Activated effector memory CD4-positive, alpha-beta T cell treated with Interleukin-2 at 50 U/mL for 16 hours (primary cell): ENCODE data around the gene GPR158.
"Not testable (repeated sequence)": the region's sequence is repeated elsewhere in the genome, so short reads cannot be mapped to it uniquely, and the experiment has no call there.

Experiments used
- DNase-seq: peaks from one replicate; pipeline ENCODE4 v3.0.0-alpha.2; 2020

GPR158 gene

DNA sequence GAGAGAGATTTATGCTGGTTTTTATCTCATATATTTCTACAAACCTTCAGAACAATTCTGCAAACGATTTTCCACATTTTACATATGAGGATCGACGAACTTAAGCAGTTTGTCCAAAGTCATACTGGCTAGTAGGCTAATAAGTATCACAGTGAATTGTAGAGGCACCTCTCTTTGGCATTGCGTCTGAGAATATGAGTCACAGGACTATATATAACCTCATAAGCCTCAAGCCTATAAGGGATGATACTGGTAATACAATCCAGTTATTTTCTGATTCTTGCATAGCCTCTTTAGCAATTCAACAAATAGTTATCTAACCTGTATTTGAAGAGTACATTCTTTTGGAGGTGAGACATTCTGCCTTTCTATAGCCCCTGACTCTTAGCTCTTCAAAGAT, 129.8 kb downstream of the GPR158 start:
- no peak for DNase-seq

DNA sequence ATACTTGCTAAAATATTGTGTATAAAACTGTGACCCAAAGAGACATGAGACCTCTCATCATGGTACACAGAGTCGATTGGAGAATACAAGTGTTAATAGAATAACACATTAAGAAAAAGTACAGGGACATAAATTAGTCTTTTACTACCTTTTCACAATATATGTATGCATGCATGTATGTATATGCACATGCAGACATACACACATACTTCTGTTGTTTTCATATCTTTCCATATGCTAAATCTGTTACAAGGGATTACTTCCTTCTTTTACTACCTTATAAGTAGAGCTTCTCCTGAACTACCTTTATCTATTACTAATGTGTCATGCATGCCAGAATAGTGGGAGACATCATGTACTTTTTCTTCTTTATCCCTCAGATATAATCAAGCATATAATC, 131.6 kb downstream of the GPR158 start:
- DNase-seq: no peak

DNA sequence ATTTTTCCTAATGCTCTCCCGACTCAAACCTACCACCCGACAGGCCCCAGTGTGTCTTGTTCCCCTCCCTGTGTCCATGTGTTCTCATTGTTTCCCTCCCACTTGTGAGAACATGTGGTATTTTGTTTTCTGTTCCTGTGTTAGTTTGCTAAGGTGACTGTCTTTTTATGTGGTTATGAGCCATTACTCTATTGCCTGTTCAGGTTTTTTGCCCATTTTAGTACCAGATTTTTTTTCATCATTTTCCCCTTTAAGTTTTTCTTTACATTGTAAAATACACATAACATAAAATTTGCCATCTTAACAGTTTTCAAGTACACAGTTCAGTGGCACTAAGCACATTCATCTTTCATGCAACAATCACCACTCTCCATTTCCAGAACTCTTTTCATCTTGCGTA, 133.5 kb downstream of the GPR158 start:
- DNase-seq: no peak

DNA sequence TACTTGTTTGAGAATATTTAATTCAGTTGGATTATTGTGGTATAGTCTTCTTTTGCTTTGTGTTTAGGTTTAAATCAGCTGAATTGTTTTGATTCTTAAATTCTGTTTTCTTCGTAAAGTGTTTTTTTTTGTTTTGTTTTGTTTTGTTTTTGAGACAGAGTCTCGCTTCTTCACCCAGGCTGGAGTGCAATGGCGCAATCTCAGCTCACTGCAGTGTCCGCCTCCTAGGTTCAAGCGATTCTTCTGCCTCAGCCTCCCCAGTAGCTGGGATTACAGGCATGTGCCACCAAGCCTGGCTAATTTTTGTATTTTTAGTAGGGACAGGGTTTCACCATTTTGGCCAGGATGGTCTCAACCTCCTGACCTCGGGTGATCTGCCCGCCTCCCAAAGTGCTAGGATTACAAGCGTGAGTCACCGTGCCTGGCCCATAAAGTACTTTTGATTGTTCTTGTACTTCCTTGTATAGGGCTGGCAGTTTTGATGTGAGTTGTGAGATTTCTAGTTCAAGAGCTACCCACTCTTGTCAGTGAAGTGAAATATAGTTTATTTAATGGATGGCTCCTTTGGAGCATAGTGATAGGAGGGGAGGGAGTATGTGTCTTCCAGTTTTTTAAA, 142.9 kb downstream of the GPR158 start:
- DNase-seq: not testable (repeated sequence)

DNA sequence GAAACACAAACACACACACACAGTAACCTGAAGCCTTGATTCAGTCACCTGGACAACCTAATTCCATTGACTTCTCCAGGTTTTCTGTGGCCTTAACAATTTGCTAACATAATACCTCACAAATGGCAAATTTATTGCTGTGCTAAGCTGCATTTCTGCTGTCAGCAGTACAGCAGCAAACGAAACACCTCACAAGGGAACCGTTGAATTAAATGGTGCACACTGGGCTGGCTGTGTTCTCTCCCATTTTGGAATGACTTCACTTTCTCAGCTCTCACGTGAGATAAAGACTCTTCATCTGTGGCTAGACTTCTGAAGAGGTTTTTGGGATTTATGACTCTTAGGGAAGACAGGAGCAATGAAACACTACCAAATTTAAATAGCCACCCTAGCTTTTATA, 152.5 kb downstream of the GPR158 start:
- no peak for DNase-seq

DNA sequence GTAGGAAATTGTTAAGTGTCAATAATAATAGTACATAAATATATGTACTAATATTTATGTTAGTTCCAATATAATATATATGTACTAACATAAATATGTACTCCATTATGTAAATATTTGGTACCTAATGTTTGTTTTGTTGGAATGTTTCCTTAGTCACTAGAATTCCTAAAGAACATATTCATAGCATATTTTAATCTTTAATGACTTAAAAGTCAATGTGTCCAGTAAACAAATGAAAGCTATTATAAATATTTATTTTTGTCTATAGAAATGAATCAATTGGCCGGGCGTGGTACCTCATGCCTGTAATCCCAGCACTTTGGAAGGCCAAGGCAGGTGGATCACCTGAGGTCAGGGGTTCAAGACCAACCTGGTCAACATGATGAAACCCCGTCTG, 153.6 kb downstream of the GPR158 start:
- DNase-seq: no peak

DNA sequence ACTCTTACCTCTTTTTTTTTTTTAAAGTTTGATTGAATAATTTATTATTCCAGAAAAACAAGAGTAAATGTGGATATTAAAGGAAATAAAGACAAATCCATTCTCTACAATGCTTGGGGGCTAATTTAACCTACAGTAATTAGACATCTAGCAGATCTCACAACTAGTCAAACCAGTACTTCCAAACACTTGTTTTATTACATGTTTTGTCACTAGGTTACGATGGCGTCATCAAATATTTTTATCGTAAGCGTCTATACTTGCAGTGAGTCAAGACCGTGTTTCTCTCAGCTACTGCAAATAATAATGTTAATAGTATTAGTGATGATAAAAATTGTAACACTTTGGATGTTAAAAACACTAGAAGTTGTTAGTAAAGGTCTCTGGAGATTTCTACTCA, 154.8 kb downstream of the GPR158 start:
- not testable (repeated sequence) for DNase-seq

DNA sequence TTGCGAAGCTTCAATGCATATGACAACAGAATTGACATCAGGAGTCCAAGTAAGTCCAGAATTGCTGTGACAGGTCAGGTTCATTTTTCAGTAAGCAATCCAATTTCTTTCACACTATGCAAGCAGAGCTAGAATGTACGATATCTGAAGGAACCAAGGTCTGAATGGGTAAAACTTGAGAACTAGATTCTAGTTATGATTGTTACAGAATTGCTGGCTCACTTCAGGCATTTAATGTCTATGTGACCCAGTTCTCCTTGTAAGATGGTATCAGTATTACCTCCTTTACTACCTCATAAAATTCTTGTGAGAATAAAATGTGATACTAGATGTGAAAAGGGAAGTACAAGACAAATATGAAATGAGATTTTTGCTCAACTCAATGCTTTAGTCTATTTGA, 159.6 kb downstream of the GPR158 start:
- DNase-seq: no peak

DNA sequence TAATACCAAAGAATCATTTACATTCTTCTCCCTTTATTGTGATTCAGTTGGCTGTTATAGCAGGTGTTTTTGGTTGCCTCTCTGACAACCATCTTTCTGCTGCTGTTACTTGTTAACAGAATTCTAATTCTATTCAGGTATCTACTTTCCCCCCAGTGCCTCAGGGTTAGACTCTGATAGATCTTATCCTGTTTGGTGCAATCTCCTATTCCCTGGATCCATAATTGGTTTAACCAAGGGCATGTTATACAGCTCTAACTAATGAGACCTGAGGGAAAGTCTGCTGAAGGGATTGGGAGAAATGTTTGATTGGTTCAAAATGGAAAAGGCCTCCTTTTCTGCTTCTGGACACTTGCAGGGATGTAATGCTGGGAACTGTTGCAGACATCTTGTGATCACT, 161.5 kb downstream of the GPR158 start:
- no peak for DNase-seq

DNA sequence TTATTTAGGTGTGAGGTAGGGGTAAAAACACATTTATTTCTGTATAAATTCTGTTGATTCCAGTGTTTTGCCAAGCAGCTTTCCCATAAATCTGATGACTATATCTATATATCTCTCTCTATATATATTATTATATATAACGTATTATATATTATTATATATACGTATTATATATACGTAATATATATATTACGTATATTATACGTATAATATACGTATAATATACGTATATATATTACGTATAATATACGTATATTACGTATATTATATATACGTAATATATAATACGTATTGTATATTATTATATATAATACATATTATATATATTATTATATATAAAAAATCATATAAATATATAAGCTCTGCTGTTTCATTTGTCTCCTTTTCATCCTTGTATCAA, 163.5 kb downstream of the GPR158 start:
- DNase-seq: no peak

DNA sequence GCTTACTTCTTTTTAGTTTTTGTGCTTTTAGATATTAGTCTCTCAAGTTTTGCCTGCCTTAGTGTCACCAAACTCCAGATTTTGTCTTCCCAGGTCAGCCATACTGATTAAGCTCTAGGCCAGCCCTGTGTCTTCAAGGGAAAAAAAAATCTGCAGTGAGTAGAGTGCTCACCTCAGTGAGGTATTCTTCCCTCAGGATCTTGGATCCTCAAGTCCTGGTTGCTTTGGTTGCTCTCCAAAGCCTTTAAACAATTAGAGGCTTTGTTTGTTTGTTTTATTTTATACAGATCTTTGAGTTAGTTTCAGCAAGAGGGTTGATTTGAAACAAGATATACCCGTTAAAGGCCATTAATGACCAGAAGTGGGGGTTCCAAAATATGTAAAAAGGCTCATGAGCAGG, 165.2 kb downstream of the GPR158 start:
- no peak for DNase-seq

DNA sequence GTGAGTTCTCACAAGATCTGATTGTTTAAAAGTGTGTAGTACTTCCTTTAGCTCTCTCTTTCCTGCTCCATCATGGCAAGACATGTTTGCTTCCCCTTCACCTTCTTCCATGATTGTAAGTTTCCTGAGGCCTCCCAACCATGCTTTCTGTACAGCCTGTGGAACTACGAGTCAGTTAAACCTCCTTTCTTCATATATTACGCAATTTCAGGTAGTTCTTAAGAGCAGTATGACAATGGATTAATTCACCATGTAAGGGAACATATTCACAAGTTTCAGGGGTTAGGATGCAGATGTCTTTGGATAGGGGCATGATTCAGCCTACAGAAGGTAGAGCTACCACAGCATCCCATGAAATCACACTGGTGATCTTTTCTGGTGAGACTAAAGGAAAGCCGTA, 174.7 kb downstream of the GPR158 start:
- no peak for DNase-seq

DNA sequence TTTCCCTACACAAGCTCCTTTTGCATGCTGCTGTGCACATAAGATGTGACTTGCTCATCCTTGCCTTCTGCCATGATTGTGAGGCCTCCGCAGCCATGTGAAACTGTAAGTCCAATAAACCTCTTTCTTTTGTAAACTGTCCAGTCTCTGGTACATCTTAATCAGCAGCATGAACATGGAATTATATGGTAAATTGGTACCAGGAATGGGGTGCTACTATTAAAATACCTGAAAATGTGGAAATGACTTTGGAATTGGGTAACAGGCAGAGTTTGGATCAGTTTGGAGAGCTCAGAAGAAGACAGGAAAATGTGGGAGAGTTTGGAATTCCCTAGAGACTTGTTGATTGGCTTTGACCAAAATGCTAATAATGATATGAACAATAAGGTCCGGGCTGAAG, 181.8 kb downstream of the GPR158 start:
- DNase-seq: no peak

DNA sequence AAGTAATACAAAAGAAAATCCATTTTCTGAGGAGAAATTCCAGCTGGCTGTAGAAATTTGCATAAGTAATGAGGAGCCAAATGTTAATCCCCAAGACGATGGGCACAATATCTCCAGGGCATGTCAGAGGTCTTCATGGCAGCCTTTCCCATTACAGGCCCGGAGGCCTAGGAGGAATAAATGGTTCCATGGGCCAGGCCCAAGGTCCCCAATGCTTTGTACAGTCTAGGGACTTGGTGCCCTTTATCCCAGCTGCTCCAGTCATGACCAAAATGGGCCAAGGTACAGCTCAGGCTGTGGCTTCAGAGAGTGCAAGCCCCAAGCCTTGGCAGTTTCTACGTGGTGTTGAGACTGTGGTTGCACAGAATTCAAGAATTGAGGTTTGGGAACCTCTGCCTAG, 182.5 kb downstream of the GPR158 start:
- DNase-seq: no peak

DNA sequence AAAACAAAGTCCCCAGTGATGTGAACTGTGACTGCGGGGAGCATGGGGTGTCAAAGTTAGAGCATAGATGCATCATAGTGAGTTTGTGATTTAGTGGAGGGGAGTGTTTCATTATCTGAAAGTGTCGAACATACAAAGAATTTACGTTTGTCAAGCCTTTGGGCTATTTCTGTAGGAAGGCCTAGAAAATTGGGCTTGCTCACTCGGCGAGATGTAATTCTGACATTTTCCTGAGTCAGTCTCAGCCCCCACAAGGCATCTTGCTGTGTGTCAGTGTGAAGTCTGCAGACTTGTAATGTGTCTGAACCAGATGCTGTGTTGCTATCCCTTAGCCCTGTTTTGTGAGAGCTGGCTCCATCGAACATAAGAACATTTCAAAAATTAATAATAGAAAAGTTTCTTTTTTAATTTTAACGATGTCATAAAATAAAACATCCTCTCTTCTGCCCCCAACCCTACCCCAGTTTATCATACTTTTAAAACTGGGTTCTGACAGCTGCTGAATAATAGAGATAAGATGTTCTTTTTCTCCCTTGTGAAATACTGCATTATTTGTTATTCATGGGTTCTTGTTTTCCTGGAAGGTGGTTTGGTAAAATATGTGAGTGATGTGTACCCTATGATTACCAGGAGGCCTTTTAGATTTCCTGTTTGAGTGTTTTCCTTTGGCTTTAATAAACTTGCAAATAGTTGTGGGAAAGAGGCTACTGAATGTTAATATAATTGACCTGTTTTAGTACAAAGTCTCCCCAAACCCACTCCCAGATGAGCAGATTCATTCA, 207.4 kb downstream of the GPR158 start:
- DNase-seq: no peak

DNA sequence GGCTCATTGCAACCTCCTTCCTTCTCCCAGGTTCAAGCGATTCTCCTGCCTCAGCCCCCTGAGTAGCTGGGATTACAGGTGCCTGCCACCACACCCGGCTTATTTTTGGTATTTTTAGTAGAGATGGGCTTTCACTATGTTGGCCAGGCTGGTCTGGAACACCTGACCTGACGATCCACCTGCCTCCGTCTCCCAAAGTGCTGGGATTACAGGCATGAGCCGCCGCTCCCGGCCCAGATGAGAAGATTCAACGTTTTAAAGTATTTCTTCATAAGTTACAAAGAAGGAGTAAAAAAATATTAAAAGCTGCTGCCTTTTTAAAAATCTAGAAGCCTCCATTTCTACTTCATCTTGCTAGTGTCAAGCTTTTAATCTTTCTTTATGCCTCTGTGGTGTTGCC, 208.1 kb downstream of the GPR158 start:
- DNase-seq: not testable (repeated sequence)

DNA sequence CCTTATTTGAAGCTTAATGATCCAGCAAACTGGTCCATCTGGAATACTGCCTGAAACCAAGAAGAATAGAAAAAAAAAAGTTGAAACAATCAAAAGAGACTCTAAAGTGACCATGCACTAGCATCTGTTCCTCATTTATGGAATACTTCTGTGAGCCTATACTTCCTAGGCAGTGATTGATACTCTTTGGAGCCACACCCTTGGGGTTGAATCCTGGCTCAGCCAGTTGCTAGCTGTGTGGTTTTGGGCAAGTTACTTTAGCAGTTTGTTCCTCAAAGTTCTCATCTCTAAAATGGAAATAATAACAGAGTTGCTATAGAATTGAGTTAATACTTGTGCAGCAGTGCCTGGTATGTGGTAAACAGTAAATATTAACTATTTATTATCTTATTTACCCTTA, 208.9 kb downstream of the GPR158 start:
- no peak for DNase-seq

DNA sequence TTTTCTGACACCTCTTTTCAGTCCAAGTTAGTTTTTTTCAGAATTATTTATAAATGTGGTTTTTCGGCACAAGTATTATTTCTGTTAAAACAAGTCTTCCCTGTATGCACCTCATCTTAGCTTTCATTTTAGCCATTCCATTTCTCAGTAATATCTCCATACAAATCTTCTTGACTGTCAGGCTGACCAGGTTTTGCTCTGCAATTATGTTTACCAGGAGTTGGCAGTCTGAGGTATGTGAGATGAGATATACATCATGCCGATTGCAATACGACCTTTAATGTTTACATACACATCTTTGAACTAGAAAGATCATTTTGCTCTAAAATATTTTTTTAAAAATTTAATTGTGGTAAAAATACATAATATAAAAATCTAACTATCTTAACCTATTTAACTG, 209.8 kb downstream of the GPR158 start:
- DNase-seq: no peak

DNA sequence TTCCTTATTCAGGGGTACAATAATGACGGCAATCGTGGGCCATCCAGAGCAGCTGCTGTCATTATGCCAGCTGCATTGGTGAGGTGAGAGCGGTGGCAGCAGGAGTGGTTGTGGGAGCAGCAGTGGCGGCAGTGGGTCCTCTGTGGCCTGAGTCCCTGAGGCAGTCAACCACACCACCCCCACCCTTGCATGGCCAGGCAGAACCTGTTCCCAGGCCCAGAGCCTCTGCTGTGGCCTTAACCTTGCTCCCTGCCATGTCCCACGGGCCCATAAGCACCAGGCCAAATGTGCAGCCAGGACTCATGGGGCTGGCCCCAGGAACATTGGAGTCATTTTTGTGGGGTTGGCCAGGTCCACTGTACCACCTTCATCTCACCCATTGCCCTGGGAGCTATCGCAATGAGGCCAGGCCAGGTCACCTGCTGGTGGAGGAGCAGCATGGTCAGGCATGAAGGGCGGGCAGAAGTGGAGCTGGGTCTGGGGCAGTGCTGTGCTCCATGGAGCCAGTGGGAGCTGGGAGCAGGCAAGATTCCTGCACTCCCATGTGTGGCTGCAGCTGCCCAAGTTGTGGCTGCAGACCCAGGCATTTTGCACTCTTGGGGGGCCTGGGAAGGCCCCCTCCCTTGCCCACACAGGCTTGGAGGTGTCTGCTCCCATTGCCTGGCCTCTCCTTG, 213.5 kb downstream of the GPR158 start:
- no peak for DNase-seq

DNA sequence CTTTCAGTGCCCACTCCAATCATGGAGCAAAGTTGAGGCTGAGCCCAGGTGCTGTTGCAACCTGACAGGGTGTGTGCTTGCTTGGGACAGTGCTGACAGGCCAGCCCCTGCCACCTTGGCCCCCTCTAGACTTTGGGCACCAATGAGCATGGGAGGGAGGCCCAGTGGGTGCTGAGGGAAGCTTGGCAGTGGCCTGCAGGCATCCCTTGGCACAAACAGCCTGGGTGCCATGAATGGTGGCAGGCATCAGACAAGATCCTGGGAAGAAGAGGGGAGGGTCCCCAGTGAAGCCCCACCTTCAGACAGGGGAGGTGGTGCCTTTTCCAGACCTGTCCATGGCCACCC, 214.0 kb downstream of the GPR158 start:
- DNase-seq: no peak

DNA sequence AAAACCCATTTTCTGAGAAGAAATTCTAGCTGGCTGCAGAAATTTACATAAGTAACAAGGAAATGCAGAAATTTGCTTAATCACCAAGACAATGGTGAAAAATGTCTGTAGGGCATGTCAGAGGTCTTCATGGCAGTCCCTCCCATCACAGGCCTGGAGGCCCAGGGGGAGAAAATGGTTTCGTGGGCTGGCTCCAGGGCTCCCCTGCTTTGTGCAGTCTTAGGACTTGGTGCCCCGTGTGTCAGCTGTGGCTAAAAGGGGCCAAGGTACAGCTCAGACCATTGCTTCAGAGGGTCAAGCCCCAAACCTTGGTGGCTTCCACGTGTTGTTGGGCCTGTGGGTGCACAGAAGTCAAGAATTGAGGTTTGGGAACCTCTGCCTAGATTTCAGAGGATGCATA, 215.9 kb downstream of the GPR158 start:
- DNase-seq: no peak

DNA sequence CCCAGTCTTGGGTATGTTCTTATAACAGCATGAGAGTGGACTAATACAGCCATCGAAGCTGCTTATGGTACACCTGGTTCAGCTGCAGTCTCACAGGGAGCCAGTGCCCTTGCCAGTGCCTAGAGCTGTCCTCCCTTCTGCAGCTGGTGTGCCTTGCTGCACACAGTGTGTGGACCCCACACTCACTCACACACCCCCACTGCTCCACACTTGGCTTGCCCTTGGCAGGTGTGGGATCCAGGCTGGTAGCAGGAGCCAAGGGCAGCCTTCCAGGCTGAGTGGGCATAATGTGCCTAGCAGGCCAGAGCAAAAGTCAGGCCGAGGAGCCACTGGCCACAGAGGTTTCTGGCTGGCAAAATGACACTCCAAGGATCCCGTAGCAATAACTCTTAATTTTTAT, 217.3 kb downstream of the GPR158 start:
- no peak for DNase-seq

DNA sequence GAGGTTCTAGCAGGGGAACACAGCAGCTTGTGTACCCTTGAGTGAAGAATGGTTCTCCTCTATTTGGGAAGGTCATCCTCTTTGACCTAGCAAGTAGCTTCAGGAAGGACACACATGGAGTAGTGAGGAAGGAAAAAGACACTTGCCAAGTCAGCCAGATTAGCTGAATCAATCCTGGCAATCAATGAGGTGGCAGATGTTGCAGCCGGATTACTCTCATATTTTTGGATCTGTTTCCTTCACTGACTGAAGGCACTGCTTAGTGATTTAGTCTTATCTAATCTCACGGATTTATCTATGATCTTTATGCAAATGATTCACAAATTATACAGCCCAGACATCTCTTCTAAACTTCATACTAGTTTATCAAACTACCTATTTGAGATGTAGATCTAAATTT, 218.8 kb downstream of the GPR158 start:
- no peak for DNase-seq

DNA sequence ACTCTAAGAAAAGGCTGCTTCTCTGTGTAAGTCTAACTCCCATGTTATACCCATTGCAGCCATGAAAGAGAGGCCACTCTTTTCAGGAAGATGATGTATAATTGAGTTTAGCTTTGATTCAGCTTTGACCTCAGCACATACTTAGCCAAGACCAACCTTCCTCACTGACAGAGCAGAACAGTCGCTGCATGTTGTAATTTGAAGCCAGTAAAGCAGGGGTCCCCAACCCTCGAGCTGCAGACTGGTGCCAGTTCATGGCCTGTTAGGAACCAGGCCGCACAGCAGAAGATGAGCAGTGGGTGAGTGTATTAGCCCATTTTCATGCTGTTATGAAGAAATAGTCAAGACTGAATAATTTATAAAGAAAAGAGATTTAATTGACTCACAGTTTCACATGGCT, 223.9 kb downstream of the GPR158 start:
- DNase-seq: no peak

DNA sequence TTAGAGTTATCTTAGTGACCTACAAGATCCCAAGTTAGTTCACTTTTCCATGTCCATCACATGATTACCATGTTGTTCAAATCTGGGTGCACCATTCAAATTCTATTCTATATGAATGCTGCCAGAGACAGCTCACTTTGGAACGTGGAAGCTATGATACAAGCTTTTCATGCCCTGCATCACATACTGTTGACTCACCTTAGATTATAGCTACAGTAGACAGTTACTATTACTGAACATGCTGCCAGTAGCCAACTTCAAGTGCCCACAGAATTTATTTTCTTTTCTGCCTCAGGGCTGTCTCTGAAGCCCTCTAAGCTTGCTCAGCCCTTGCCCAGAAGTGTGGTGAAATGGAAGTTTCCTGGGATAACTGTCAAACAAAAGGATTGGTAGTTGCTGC, 231.1 kb downstream of the GPR158 start:
- no peak for DNase-seq
